Measurements from ENCODE around the gene UGT1A5. TPM values are rescaled to one million over a fixed set of nuclear protein-coding genes. Genes with fewer than 3 reads are reported as not detected.
"Not testable (repeated sequence)": the region's sequence is repeated elsewhere in the genome, so short reads cannot be mapped to it uniquely, and the experiment has no call there.

UGT1A5 gene
- total RNA-seq, 6 experiments from 2014 or later, result not detected

DNA sequence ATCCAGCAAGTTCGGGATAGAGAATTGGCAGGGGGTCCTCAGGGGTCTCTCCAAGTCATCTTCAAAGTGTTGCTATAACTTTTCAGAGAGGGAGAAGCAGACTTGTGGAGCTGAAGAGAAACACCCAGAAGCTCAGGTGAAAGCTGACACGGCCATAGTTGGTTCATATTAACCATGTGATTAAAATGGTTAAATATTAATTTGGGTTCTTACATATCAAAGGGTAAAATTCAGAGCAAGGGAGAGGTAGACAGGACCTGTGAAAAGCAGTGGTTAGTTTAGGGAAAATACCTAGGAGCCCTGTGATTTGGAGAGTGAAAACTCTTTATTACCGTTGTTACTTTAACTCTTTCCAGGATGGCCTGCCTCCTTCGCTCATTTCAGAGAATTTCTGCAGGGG lies 20.1 kb upstream of the UGT1A5 start, which contains the start of gene UGT1A6:
TSS of gene UGT1A6 (plus strand) at position 243 of the 400 bp plus-strand sequence. CDS start at position 358, 115 bp downstream.
- H3K9me3 Mint-ChIP-seq, result peaks cover 4% of the 10 kb centered on the region
- no peak within 1 kb of the TSS for H3K4me3 Mint-ChIP-seq
- peaks cover 4% of the 10 kb centered on the region; the same call in 1 of the 2 replicates for H3K4me1 Mint-ChIP-seq (ENCODE audit: low read depth)
- DNase-seq, result no peak
- no peak for TF ChIP-seq CTCF (IDR thresholded peaks at IDR 0.05)
- peaks cover 7% of the 10 kb centered on the region; the same call in 1 of the 2 replicates for H3K27me3 Mint-ChIP-seq (ENCODE audit: insufficient read depth)
- no peak within 1 kb of the TSS for H3K27ac Mint-ChIP-seq
- H3K36me3 Mint-ChIP-seq (ENCODE audit: low read depth), result no peaks in the 10 kb centered on the region

DNA sequence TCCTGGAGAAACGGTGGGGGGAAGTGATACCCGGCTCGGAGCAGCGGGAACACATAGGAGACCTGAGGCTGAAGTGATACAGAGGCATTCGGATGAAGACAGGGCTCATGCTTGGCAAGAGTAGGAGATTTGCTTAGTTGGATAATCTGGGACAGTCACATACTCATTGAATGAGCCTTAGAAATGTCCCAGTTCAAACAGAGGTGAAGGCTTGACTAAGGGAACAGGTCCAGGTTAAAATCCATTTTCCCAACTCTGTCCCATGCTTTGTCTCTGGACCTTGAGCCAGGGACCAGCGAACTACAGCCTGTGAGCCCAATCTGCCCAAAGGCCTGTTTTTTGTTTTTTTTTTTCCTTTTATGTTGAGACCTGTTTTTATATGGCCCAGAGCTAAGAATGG lies 18.7 kb upstream of the UGT1A5 start:
- H3K27me3 Mint-ChIP-seq (ENCODE audit: insufficient read depth), result peaks cover 7% of the 10 kb centered on the region; the same call in 1 of the 2 replicates
- no peaks in the 10 kb centered on the region; the same call in 1 of the 2 replicates for H3K9me3 Mint-ChIP-seq
- H3K4me3 Mint-ChIP-seq, result no peak overlapping the region
- no peak for TF ChIP-seq CTCF (IDR thresholded peaks at IDR 0.05)
- H3K36me3 Mint-ChIP-seq (ENCODE audit: low read depth), result no peaks in the 10 kb centered on the region
- H3K27ac Mint-ChIP-seq, result no peak overlapping the region
- peaks cover 4% of the 10 kb centered on the region; the same call in 1 of the 2 replicates for H3K4me1 Mint-ChIP-seq (ENCODE audit: low read depth)
- DNase-seq, result no peak

DNA sequence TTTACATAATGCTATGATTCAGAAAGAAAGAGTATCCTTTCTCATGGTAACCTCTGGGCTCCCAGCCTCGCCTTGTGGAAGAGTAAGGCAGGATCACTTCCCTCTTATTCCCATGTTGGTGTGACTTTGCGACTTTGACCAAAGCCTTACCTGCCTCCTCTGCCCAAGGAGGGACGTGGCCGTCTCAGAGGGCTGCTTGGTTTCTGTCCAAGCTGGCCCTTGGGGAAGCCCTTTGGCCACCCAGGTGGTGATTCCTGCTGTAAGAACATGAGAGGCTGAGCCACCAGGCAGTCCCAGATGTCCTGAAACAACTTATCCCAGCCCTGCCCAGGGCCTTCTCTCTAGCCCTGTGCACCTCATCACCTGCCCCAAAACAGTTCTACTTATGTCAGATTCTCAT lies 14.0 kb upstream of the UGT1A5 start:
- DNase-seq, result no peak
- no peak for TF ChIP-seq CTCF (IDR thresholded peaks at IDR 0.05)
- Mint-ChIP-seq H3K4me3 (no peak overlapping the region), H3K9me3 (no peaks in the 10 kb centered on the region; the same call in 1 of the 2 replicates), H3K36me3 (ENCODE audit: low read depth) (no peaks in the 10 kb centered on the region), H3K4me1 (ENCODE audit: low read depth) (no peaks in the 10 kb centered on the region; the same call in 1 of the 2 replicates), H3K27ac (no peak overlapping the region), H3K27me3 (ENCODE audit: insufficient read depth) (no peaks in the 10 kb centered on the region)

GRCh38 chr2:233699424-233700027 lies 13.2 kb upstream of the UGT1A5 start:
- Mint-ChIP-seq H3K36me3 (ENCODE audit: low read depth) (no peaks in the 10 kb centered on the region), H3K27me3 (ENCODE audit: insufficient read depth) (no peaks in the 10 kb centered on the region), H3K4me1 (ENCODE audit: low read depth) (no peaks in the 10 kb centered on the region; the same call in 1 of the 2 replicates), H3K9me3 (no peaks in the 10 kb centered on the region; the same call in 1 of the 2 replicates), H3K27ac (peak overlapping the region; percentile 93), H3K4me3 (no peak overlapping the region)
- no peak for TF ChIP-seq CTCF (IDR thresholded peaks at IDR 0.05)
- no peak for DNase-seq

DNA sequence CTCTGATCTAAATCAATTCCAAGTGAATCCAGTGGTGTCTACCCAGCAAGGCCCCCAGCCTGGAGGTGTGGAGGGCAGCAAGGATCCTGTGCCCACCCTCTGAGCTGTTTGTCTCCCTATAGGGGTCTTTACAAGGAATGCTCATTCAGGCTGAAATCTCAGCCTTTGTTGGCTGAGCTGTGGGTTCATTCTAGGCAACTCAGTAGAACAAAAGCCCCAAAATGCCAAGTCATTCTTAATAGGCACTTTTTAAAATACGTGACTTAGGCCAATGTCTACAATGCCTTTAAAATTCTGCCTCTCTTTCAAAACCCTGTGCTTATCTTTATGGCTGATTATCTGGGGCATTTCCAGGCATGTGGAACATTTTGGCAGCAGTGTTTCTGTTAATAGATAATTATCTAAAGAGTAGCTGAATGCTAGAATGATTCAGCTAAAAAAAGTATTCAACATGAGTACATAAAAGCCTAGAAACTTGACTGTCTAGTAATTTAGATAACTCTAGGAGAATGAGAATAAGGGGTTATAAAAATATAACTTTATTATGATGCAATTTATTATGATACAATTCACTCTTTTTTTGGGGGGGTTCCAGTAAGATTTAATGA lies 12.6 kb upstream of the UGT1A5 start:
- H3K27me3 Mint-ChIP-seq (ENCODE audit: insufficient read depth), result 0 out of 2 replicates have a peak, but pooled peaks cover 2% of the 10 kb centered on the region
- no peaks in the 10 kb centered on the region; the same call in 1 of the 2 replicates for H3K4me1 Mint-ChIP-seq (ENCODE audit: low read depth)
- H3K27ac Mint-ChIP-seq, result peak overlapping the region; percentile 93
- TF ChIP-seq CTCF (IDR thresholded peaks at IDR 0.05), result no peak
- DNase-seq, result peak; percentile 77
- H3K4me3 Mint-ChIP-seq, result no peak overlapping the region
- no peaks in the 10 kb centered on the region for H3K36me3 Mint-ChIP-seq (ENCODE audit: low read depth)
- H3K9me3 Mint-ChIP-seq, result no peaks in the 10 kb centered on the region; the same call in 1 of the 2 replicates

DNA sequence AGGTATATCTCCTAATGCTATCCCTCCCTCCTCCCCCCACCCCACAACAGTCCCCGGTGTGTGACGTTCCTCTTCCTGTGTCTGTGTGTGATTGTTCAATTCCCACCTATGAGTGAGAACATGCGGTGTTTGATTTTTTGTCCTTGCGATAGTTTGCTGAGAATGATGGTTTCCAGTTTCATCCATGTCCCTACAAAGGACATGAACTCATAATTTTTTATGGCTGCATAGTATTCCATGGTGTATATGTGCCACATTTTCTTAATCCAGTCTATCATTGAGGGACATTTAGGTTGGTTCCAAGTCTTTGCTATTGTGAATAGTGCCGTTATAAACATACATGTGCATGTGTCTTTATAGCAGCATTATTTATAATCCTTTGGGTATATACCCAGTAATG lies 11.9 kb upstream of the UGT1A5 start:
- H3K4me3 Mint-ChIP-seq; DNase-seq; H3K4me1 Mint-ChIP-seq (ENCODE audit: low read depth); H3K9me3 Mint-ChIP-seq; H3K27me3 Mint-ChIP-seq (ENCODE audit: insufficient read depth); H3K36me3 Mint-ChIP-seq (ENCODE audit: low read depth): not testable (repeated sequence)
- 0 out of 2 replicates have a peak overlapping the region, but pooled peaks have one; percentile 32 for H3K27ac Mint-ChIP-seq

Measured in HFFc6 (cell line).